ENCODE data around the gene CCDC144A.
"Not testable (repeated sequence)": the region's sequence is repeated elsewhere in the genome, so short reads cannot be mapped to it uniquely, and the experiment has no call there.

GRCh38 chr17:16746571-16746970 lies 56.5 kb downstream of the CCDC144A start:
- not testable (repeated sequence) for TF ChIP-seq EZH2 (IDR thresholded peaks at IDR 0.05; ENCODE audit: insufficient read depth, low read length)
- TF ChIP-seq, protein P1, sequence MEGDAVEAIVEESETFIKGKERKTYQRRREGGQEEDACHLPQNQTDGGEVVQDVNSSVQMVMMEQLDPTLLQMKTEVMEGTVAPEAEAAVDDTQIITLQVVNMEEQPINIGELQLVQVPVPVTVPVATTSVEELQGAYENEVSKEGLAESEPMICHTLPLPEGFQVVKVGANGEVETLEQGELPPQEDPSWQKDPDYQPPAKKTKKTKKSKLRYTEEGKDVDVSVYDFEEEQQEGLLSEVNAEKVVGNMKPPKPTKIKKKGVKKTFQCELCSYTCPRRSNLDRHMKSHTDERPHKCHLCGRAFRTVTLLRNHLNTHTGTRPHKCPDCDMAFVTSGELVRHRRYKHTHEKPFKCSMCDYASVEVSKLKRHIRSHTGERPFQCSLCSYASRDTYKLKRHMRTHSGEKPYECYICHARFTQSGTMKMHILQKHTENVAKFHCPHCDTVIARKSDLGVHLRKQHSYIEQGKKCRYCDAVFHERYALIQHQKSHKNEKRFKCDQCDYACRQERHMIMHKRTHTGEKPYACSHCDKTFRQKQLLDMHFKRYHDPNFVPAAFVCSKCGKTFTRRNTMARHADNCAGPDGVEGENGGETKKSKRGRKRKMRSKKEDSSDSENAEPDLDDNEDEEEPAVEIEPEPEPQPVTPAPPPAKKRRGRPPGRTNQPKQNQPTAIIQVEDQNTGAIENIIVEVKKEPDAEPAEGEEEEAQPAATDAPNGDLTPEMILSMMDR (IDR thresholded peaks at IDR 0.05; ENCODE audit: insufficient read depth, low read depth, low read length), result not testable (repeated sequence)

Data from astrocyte (in vitro differentiated cells and primary cell).